Central memory CD4-positive, alpha-beta T cell (primary cell): ENCODE data around the gene NEK7.
"Not testable (repeated sequence)": the region's sequence is repeated elsewhere in the genome, so short reads cannot be mapped to it uniquely, and the experiment has no call there.

Source experiments
- DNase-seq: peaks from one replicate; pipeline ENCODE4 v3.0.0; 2022

Gene NEK7

GRCh38 chr1:198211696-198212095 lies 54.9 kb downstream of the NEK7 start:
- DNase-seq: no peak

DNA sequence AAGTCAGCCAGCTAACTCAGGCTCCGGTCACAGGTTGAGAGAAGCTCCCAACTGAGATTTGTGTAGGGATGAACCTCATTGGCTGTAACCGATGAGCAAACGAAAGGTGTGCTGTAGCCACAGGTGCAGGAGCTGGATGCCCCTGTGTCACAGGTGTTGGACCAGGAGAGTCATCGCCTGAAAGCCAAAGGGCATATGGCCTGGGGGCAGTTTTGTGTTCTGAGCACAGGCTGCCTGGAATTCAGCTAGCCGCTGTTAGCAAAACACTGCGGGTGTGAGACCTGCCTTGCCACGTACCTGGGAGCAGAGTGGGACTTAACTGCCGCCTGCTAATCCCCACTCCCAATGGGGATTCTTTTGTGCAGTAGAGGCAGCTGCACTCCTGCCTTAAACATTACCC lies 55.3 kb downstream of the NEK7 start:
- DNase-seq: no peak

GRCh38 chr1:198212675-198213074 lies 55.9 kb downstream of the NEK7 start:
- no peak for DNase-seq

DNA sequence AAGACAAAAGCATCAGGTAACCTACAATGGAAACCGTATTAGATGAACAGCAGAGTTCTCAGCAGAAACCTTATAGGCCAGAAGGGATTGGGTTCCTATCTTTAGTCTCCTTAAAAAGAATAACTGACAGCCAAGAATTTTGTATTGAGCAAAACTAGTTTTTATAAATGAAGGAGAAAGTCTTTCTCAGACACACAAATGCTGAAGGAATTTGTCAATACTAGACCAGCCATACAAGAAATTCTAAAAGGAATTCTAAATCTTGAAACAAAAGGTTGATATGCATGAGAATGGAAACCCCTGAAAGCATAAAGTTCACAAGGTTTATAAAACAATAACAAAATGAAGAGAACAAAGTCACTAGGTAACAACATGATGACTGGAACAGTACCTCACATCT lies 58.1 kb downstream of the NEK7 start:
- no peak for DNase-seq

DNA sequence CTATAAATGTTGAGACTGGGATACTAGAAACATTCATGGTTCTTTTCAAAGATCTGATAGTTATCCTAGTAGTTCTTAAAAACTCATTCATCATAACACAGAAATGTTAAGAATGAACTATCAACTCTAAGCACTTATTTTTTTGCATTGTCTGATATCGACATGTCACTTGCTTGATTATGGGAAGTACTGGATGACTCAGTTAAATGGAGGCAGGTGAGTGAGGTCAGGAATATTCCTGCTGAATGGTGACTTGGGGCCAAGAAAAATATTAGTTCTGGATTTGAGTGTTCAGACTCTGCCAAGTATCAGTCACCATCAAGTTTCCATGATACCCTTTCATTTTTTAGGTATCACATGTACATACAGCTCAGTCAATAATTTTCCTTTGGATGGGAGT lies 63.6 kb downstream of the NEK7 start:
- no peak for DNase-seq

GRCh38 chr1:198227010-198227409 lies 70.2 kb downstream of the NEK7 start:
- DNase-seq: not testable (repeated sequence)

GRCh38 chr1:198227454-198227853 lies 70.7 kb downstream of the NEK7 start:
- DNase-seq: not testable (repeated sequence)

DNA sequence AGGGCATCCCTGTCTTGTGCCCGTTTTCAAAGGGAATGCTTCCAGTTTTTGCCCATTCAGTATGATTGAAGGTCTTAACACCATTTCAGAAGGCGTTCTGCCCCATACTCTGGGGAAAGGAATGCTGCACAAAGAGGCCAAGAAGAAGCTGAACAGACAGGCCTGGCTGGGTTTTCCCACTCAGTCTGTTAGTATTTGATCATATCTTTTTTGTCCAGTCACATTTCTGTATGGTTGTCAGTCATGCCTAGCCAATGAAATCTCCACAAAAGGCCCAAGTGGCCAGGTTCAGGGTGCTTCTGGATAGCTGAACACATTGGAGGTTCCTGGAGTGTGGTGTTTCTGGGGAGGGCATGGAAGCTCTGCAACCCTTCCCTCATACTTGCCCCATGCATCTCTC lies 72.1 kb downstream of the NEK7 start:
- DNase-seq: no peak

- DNase-seq: no peak
These were observed 75.0 kb downstream of the NEK7 start for GRCh38 chr1:198231779-198232178.

DNA sequence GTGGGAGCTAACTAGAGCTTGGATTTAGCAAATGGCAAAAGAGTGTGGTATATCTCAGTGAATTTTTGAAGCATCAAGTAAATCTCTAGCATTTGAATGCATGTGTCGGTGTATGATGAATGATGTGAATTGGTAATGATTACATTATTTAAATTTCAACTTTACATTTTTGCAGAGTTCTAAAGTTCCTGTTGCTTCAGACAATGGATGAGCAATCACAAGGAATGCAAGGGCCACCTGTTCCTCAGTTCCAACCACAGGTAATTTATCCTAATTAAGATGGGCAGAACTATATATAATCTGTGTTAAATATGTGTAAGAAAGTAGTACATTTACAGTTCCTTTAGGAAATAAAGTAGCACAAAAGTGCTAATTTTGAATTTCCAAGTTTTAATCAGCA lies 75.6 kb downstream of the NEK7 start:
- DNase-seq: no peak

DNA sequence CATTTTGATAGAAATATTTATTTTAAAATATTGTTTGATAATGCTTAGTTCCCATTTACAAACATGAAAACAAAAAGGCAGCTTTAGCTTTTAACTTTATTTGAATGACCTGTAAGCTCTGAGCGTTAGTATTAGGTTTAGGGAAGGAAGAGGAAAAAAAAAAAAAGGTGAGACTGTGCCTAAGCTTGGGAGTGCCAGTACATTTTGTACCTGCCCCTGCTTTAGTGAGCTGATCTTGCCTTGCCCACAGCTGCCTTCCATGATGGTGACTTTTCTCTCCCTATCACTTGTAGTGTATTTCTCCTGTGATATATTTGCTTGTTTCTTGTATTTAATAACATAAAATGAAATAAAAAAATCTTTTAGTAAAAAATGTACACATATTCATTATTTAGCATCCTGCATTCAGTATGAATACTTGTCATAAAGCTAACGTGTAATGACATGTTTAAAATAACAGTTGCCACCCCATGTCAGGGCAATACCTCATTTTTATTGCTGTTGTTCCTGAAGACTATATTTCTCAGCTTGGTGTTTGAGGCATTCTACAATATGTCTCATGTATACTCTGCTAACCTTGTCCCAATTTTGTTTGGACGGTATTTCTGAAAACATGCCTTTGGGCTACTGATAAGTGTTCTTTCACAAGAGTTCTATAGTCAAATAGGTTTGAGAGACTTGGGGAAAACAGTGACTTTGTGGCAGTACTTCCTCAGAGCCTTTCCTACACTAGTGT lies 76.3 kb downstream of the NEK7 start:
- DNase-seq: no peak

DNA sequence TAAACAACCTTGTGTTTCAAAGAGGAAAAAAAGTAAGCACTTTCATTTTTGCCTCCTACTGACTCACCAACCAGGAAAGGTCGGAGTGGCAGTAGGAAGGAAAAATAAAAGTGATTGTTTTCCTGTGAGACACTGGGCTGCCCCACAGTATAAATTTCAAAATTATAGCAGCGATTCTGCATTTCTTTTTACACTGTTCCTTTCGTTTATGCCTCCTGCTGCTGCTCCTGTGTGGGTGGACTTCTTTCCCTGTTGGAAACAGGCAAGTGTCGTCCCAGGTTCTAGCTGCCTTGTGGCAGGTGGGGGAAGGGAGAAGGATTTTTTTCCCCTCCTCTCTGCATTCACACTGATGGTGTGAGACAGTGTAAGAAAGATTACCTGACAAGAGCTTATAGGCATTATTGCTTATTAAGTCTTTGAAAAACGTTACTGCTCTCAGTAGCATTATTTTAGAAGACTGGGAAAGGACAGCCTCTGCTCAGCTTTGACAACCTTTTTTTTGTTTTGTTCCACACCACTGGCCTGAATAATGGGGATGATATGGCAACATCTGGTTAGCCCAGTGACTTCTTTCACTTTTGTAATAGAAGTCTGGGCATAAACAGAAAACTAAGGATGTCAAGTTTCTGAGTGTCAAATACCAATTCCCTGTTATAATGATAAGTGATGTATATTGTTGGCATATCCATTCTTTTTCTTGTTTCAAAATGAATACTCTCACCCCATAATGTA lies 77.9 kb downstream of the NEK7 start:
- DNase-seq: no peak

- DNase-seq: no peak
These were observed 81.3 kb downstream of the NEK7 start for GRCh38 chr1:198238121-198238520.

GRCh38 chr1:198241553-198241952 lies 84.8 kb downstream of the NEK7 start:
- DNase-seq: no peak

DNA sequence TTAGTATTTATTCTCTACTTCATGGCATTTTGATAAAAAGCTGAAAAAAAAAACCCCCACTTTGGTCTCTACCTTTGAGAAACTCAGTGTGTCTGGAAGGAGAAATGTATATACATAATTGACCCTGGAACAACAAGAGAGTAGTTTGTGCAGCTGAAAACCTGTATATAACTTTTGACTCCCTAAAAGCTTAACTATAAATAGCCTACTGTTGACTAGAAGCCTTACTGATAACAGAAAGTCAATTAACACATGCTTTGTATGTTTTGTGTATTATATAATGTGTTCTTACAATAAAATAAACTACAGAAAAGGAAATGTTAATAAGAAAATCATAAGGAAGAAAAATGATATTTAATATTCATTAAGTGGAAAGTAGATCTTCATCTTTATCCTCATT lies 88.0 kb downstream of the NEK7 start:
- DNase-seq: no peak

- DNase-seq: no peak
These were observed 88.6 kb downstream of the NEK7 start for GRCh38 chr1:198245379-198245778.

GRCh38 chr1:198246337-198246736 lies 89.5 kb downstream of the NEK7 start:
- DNase-seq: no peak

DNA sequence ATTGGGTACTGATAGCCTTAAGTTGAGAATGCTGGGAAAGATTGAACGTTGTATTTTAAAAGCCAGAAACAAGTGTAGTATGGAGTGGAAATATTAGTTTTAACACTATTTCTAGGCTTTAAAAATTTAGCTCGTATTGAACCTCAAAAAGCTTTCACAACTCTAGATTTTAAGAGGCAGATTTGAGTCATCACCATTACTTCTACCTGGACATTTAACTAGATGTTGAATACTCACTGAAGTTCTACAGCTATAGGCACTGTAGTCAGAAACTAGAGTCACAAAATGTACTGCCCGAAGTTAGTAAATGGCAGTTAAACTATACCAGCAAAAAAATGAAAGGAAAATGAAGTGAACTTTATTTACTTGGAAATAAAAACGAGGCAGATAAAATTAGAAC lies 96.5 kb downstream of the NEK7 start:
- no peak for DNase-seq

DNA sequence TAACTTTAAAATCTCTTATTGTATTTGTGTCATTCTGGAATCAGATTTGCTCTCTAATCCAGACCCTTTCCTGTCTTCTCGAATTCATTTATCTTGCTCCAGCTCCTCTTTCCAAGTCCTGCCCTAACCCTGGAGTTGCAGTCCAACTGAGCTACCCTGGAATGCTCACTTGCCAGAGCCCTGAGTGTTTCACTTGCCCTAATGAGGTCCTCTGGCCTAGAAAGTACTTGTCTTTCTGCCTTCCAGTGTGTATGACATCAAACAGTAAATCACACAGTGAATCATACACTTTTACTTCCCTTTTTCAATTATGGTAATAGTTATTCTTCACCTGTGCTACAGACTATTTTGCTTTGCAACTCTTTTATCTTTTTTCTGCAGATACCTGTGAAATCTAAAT lies 96.9 kb downstream of the NEK7 start:
- no peak for DNase-seq

DNA sequence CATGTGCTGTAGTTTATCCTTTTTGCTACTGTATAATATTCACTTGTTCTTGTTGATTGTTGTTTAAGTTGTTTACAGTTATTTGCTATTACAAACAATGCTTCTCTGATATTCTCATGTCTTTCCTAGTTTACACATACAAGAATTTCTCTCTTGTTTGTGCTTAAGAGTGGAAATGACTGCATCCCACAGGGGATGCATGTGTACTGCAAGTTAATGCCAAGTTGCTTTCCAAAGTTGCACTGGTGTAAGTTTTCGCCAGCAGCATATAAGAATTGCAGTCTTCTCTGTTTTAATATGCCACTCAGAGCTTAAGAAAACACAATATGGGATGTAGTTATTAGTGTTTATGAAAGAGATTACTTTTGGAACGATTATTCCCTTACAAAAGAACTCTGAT lies 97.7 kb downstream of the NEK7 start:
- no peak for DNase-seq

DNA sequence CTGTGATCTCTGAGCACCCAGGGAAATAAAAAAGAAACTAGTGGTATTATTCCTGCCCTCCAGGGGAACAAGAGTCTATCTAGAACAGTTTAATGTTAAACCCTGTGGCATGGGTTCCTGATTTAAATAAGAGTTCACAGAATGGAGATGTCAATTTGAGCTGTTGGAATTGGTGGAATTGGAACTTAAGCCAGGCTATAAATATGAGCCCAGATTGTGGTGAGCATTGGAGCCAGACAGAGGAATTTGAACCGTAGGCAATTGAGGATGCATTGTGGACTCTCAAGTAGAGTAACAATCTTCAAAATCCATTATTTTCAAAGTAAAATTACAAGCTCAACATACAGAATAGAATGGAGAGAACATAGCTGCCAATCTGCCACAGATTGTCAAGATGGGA lies 98.2 kb downstream of the NEK7 start:
- no peak for DNase-seq

GRCh38 chr1:198255784-198256183 lies 99.0 kb downstream of the NEK7 start:
- DNase-seq: no peak

DNA sequence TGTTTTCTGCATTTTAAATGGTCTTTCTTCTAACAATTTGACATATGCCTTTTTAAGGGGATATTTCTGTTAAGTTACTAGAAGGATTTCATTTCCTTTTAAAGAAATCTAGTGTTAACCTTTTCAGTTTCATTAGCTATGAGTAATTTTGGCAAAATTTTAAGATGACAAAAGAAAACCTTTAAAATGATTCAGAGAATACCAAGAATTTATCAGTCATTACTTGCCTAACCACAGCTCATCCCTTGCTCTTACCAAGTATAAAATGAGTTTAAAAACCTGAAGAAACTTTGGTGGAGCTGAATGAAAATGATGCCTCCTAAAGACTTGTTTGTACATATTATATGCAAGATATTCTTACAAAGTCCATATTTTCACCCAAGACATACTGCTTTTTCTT lies 101.7 kb downstream of the NEK7 start:
- no peak for DNase-seq

DNA sequence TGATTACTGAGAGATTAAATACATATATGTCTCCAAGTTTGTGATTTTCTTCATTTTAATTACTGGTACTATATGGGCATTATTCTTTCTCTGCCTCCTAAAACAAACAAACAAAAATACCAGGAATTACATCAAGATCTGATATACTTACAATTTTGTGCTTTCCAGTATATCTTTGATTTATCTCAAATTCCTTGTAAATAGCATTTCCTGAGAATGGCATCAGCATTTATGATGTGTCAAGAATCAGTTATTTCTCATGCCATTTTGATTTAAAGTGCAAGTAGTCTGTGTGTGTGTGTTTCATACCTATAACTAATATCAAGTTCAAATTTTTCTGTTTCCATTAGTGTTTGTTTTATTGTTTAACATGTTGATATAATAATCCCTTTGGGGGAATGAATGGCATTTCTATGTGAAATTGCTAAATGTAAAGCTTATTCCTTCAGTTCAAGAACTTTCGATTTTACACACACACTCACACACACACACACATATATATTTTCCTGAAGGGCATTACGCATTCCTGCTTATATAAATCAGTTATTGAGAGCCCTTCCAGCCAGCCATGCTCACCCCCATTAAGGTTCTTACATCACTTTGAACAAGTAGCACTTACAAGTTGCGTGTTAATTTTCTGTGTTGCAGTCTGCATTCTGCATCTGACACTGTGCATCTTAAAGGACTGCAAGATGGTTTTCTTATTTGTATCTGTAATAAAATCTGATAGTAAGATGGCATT lies 102.7 kb downstream of the NEK7 start:
- DNase-seq: no peak
